Activated T-cell treated with anti-CD3 and anti-CD28 coated beads, Interleukin-2, amount 50 U/mL, for 72 hours (primary cell): ENCODE measurements around the gene ACRBP. TPM values are rescaled to one million over a fixed set of nuclear protein-coding genes. Genes with fewer than 3 reads are reported as not detected.

ENCODE experiments used
- ATAC-seq, 2 donors: fragments of 150-1000 bp; cut with Tn5 transposase; replicated peaks in 1 of 2; 2 replicates each; pipeline ENCODE4 v1.10.0; 2021; ENCODE audit warnings: moderate library complexity in 2 of 2, mild to moderate bottlenecking in 1 of 2
- DNase-seq, 2 donors: peaks; one replicate each; pipeline ENCODE4 v3.0.0; 2021 to 2022; ENCODE audit warnings: mixed read lengths in 1 of 2
- H3K27ac Mint-ChIP-seq: one replicate; pipeline ENCODE4 v1.8.0; 2022; ENCODE audit warnings: mild to moderate bottlenecking, moderate library complexity, mixed read lengths
- H3K27me3 Mint-ChIP-seq: one replicate; pipeline ENCODE4 v1.8.0; 2022; ENCODE audit warnings: low read depth, mixed read lengths
- H3K36me3 Mint-ChIP-seq, 2 donors: one replicate each; pipeline ENCODE4 v1.8.0; 2022; ENCODE audit warnings: mixed read lengths in 2 of 2, mild to moderate bottlenecking in 1 of 2; ENCODE audit not compliant: insufficient read depth in 2 of 2
- H3K4me1 Mint-ChIP-seq: one replicate; pipeline ENCODE4 v1.8.0; 2022; ENCODE audit warnings: low read depth, mixed read lengths
- H3K4me3 Mint-ChIP-seq, 2 donors: one replicate each; pipeline ENCODE4 v1.8.0; 2022; ENCODE audit warnings: mild to moderate bottlenecking in 2 of 2, mixed read lengths in 2 of 2, moderate library complexity in 2 of 2
- H3K9me3 Mint-ChIP-seq, 2 donors: one replicate each; pipeline ENCODE4 v1.8.0; 2022; ENCODE audit warnings: mixed read lengths in 2 of 2
- total RNA-seq, 2 donors: library from RNA; stranded (reverse); gene quantifications; one replicate each; pipeline ENCODE4 v1.2.3, GENCODE V29; 2022

ACRBP gene
- 1 to 10 TPM; 5.2 to 6.1 TPM for total RNA-seq

- peak within 1 kb of the TSS; percentile 77 to 81 for H3K4me3 Mint-ChIP-seq
- peaks cover under 1% of the 10 kb centered on the region for H3K27me3 Mint-ChIP-seq
- peaks cover 4 to 9% of the 10 kb centered on the region in 2 donors for H3K9me3 Mint-ChIP-seq
- peaks cover 12 to 25% of the 10 kb centered on the region in 2 donors for H3K36me3 Mint-ChIP-seq
- DNase-seq (peak; percentile 54 to 69), ATAC-seq (peak; percentile 80 to 93)
- H3K27ac Mint-ChIP-seq, result peak within 1 kb of the TSS; percentile 27
- peaks cover 16% of the 10 kb centered on the region for H3K4me1 Mint-ChIP-seq
These were observed at the start of gene ACRBP for GRCh38 chr12:6647083-6647604. TSS of gene ACRBP (minus strand) at chr12:6647432. CDS start at chr12:6647366, 66 bp downstream.

GRCh38 chr12:6695313-6696045 is 48.2 kb upstream of the ACRBP start:
- H3K9me3 Mint-ChIP-seq, result no peaks in the 10 kb centered on the region
- no peak for ATAC-seq
- no peak for DNase-seq
- H3K27ac Mint-ChIP-seq, result no peak overlapping the region
- H3K36me3 Mint-ChIP-seq, result peaks cover 0 to 4% of the 10 kb centered on the region in 2 donors
- H3K4me3 Mint-ChIP-seq, result no peak overlapping the region
- peaks cover 21% of the 10 kb centered on the region for H3K27me3 Mint-ChIP-seq
- peaks cover 22% of the 10 kb centered on the region for H3K4me1 Mint-ChIP-seq

DNA sequence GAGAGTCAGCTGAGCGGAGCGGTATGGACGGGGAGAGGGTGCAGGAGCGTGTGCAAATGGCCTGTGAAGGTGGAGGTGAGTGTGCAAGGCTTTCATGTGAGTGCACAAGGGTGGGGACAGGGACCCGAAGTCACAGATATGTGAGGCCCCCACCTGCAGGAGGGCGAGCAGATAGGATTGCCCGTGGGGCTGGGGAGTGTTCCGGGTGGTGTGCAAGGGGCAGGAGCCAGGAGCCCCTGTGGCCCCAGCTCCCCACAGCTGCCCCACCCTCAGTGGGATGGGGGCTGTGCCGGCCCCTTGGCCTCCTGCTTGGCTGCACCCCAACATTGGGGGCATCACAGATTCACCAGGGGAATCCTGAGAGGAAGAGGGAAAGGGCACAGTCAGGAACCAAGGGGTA is 47.5 kb upstream of the ACRBP start:
- Mint-ChIP-seq H3K4me1 (peaks cover 25% of the 10 kb centered on the region), H3K36me3 (peaks cover 0 to 3% of the 10 kb centered on the region in 2 donors)

DNA sequence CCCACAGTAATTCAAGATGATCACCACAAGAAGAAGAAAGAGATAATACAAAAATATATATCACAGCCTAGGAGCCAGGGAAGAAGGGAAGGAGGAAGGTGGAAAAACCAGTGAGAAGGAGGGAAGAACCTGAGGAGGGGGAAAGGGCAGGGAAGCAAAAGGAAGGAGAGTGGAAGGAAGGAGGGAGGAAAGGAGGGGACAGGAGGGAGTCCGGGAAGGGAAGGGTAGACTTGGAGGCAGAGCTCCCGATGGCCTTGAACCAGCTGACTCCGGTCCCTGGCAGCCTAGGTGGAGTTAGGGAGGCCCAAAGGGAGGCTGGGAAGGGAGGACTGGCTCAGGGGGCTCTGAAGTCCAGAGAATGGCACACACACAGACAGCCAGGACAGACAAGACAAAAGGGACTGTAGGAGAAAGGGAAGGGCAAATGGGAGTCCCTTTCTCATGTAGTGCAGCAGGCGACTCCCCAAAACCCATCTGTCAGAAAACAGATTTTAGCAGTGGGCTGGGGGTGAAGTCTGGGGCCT is 46.7 kb upstream of the ACRBP start:
- H3K4me1 Mint-ChIP-seq, result peaks cover 17% of the 10 kb centered on the region
- DNase-seq, result no peak
- no peak overlapping the region for H3K4me3 Mint-ChIP-seq
- H3K36me3 Mint-ChIP-seq, result no peaks in the 10 kb centered on the region
- no peak for ATAC-seq
- H3K27me3 Mint-ChIP-seq, result peaks cover 10% of the 10 kb centered on the region
- H3K27ac Mint-ChIP-seq, result no peak overlapping the region
- no peaks in the 10 kb centered on the region for H3K9me3 Mint-ChIP-seq

More for the DNA sequence above, 47.5 kb upstream of the ACRBP start:
- no peak overlapping the region for H3K27ac Mint-ChIP-seq
- no peak overlapping the region for H3K4me3 Mint-ChIP-seq
- no peak for DNase-seq
- no peak for ATAC-seq
- no peaks in the 10 kb centered on the region for H3K9me3 Mint-ChIP-seq
- peaks cover 18% of the 10 kb centered on the region for H3K27me3 Mint-ChIP-seq

DNA sequence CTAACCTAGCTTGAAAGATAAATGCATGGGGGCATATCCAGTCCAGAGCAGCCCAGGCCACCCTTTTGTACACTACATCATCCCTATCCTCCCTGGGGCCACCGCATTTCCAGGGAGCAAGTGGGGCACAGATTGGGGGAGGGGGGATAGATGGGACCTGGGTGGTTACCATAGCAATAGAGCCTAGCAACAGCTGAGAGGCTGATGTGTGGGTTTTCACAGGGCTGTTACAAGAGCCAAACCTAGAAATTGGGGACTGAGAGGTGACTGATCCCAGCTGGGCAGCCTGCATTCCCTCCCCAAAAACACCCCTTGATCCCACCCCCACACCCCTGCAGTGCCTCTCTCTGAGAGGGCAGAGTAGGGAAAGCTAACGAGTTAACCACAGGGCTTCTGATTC is 45.7 kb upstream of the ACRBP start:
- Mint-ChIP-seq H3K4me1 (peaks cover 22% of the 10 kb centered on the region), H3K27me3 (peaks cover under 1% of the 10 kb centered on the region), H3K9me3 (no peaks in the 10 kb centered on the region), H3K27ac (no peak overlapping the region), H3K4me3 (no peak overlapping the region), H3K36me3 (no peaks in the 10 kb centered on the region)
- DNase-seq (no peak), ATAC-seq (no peak)

GRCh38 chr12:6691473-6691872 is 44.2 kb upstream of the ACRBP start:
- Mint-ChIP-seq H3K9me3 (no peaks in the 10 kb centered on the region), H3K36me3 (peaks cover 0 to 6% of the 10 kb centered on the region in 2 donors), H3K4me1 (peaks cover 36% of the 10 kb centered on the region), H3K27me3 (no peaks in the 10 kb centered on the region), H3K27ac (no peak overlapping the region), H3K4me3 (peak overlapping the region in 1 of 2 donors; percentile 45)
- no peak for DNase-seq
- ATAC-seq, result no peak

DNA sequence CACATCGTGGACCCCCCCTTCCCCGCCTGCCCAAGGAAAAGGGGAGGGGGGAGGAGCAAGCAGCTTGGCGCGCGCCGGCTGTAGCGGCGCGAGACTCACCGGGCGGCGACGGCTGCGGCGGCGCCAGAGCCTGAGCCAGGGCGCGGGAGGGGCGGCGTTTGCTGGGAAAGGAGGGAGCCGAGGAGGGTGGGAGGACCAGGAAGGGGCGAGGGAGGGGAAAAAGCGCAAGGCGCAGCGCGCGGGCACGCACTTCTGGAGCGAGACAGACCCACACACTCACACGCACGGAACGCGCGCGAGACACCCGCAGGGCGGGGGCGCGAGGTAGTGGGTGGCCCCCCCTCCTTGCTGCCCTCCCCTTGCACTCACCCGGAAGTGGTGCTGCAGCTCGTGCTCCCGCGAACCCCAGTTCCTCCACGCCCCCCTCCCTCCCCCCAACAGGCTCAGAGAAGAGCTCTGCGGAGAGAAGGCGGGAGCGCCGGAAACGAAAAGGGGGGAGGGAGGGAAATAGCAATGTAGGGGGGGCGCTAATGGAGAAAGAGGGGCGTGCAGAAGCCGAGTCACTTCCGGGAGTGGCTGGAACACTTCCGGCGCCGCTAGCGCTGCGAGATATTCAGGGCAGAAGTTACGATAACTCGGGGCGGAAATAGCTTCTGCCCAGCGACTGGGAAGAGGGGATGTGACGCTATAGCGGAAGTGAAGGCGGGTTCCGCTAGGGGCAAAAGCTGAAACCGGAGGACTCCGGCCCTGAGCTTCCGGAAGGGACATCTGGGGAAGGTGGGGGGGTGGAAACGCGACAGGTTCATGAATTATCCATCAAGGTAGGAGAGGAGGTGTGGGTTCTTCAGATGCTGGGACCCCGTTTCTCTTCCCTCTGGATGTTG is 42.0 kb upstream of the ACRBP start, which contains the start of gene ZNF384:
TSS of gene ZNF384 (minus strand) at position 377 of the 884 bp plus-strand sequence. CDS start 9,855 bp downstream, outside the sequence.
- Mint-ChIP-seq H3K27me3 (no peaks in the 10 kb centered on the region), H3K27ac (peak within 1 kb of the TSS; percentile 88), H3K4me1 (peaks cover 57% of the 10 kb centered on the region)

DNA sequence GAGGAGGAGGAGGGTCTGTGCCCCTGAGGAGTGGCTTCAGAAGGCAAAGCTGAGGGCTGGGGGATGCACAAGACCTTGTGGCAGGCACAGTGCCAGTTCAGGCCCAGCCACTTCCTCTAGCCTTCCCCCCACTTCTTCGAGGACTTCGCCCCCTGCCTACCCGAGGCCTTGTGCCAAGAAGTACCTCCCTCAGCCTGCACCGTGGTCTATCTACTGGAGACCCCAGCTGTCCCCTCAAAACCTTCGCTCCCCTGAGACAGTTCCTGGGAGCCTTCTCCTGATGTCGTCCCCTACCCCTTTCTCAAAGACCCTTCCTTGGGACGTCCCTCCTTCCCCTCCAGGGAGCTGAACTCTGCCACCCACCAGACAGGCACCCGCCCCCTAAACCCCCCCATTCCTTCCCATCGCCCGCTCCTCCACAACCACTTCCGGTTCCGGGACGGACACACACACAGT is 41.3 kb upstream of the ACRBP start:
- H3K4me1 Mint-ChIP-seq, result peaks cover 61% of the 10 kb centered on the region

More for the DNA sequence above, 42.0 kb upstream of the ACRBP start, which contains the start of gene ZNF384:
- DNase-seq (peak; percentile 93 to 96), ATAC-seq (peak; percentile 88 to 90)
- Mint-ChIP-seq H3K4me3 (peak within 1 kb of the TSS; percentile 78 to 83), H3K9me3 (no peaks in the 10 kb centered on the region), H3K36me3 (peaks cover 2 to 12% of the 10 kb centered on the region in 2 donors)

GRCh38 chr12:6685814-6686213 is 38.6 kb upstream of the ACRBP start:
- no peak for ATAC-seq

More for the DNA sequence above, 41.3 kb upstream of the ACRBP start:
- peak overlapping the region; percentile 78 to 83 for H3K4me3 Mint-ChIP-seq
- H3K27ac Mint-ChIP-seq, result peak overlapping the region; percentile 88
- no peaks in the 10 kb centered on the region for H3K9me3 Mint-ChIP-seq
- H3K27me3 Mint-ChIP-seq, result no peaks in the 10 kb centered on the region
- peaks cover 2 to 14% of the 10 kb centered on the region in 2 donors for H3K36me3 Mint-ChIP-seq
- peak in 1 of 2 donors; percentile 8 for ATAC-seq
- peak; percentile 52 to 59 for DNase-seq

DNA sequence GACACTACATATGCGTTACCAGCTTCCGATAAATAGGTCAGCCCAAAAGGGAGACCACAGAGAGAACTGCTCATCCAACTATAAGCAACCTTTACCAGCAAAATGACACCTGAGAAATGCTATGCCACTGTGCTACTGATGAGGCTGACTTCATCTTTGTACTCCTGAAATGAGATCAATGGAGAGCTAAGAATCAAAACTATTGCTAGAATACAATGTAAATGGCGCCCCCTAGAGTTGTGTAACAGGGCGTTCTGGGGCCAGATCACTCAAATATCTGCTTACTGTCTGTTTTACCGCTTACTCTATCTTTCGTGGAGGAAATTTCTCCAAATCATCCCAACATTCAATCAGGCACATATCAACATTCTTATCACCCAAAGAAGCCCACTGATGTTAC is 37.4 kb upstream of the ACRBP start:
- no peaks in the 10 kb centered on the region for H3K27me3 Mint-ChIP-seq
- peaks cover 53% of the 10 kb centered on the region for H3K4me1 Mint-ChIP-seq
- peak overlapping the region in 1 of 2 donors; percentile 63 for H3K4me3 Mint-ChIP-seq
- peaks cover 2 to 20% of the 10 kb centered on the region in 2 donors for H3K36me3 Mint-ChIP-seq
- peak overlapping the region; percentile 92 for H3K27ac Mint-ChIP-seq
- DNase-seq (peak; percentile 62 to 74), ATAC-seq (peak; percentile 10 to 39)
- no peaks in the 10 kb centered on the region for H3K9me3 Mint-ChIP-seq

More at GRCh38 chr12:6685814-6686213, 38.6 kb upstream of the ACRBP start:
- Mint-ChIP-seq H3K4me1 (peaks cover 61% of the 10 kb centered on the region), H3K36me3 (peaks cover 2 to 20% of the 10 kb centered on the region in 2 donors), H3K27ac (no peak overlapping the region), H3K27me3 (no peaks in the 10 kb centered on the region), H3K4me3 (peak overlapping the region in 1 of 2 donors; percentile 83), H3K9me3 (no peaks in the 10 kb centered on the region)
- no peak for DNase-seq

- no peaks in the 10 kb centered on the region for H3K27me3 Mint-ChIP-seq
- peaks cover 16 to 29% of the 10 kb centered on the region in 2 donors for H3K36me3 Mint-ChIP-seq
- H3K27ac Mint-ChIP-seq, result no peak overlapping the region
- no peak overlapping the region for H3K4me3 Mint-ChIP-seq
- no peaks in the 10 kb centered on the region for H3K4me1 Mint-ChIP-seq
- no peaks in the 10 kb centered on the region for H3K9me3 Mint-ChIP-seq
- no peak for ATAC-seq
- DNase-seq, result no peak
These were observed 29.7 kb upstream of the ACRBP start for GRCh38 chr12:6676962-6677361.

- Mint-ChIP-seq H3K27ac (no peak overlapping the region), H3K27me3 (no peaks in the 10 kb centered on the region), H3K36me3 (peaks cover 16 to 52% of the 10 kb centered on the region in 2 donors), H3K9me3 (no peaks in the 10 kb centered on the region), H3K4me1 (no peaks in the 10 kb centered on the region), H3K4me3 (no peak overlapping the region)
- ATAC-seq (no peak), DNase-seq (no peak)
These were observed 24.9 kb upstream of the ACRBP start for GRCh38 chr12:6672143-6672542.
